Endothelial cell of umbilical vein (primary cell): ENCODE results near the gene FAM204A. TPM values are rescaled to one million over a fixed set of nuclear protein-coding genes. Genes with fewer than 3 reads are reported as not detected.

Source experiments
- BruUV-seq: library from RNA; stranded (reverse); fragments of 400-500 nt; replicated peaks from 2 replicates; lab custom pipeline; 2021; lab: Mats Ljungman, UMichigan
- CTCF ChIA-PET: fragments of 300-600, 350-600 bp; sonication (Branson Sonifier 250); formaldehyde crosslinking; loops from one replicate; lab custom pipeline; 2021; ENCODE audit warnings: antibody characterized with exemption, inconsistent platforms; lab: Charles Lee
- POLR2A ChIA-PET: fragments of 300-600, 350-600 bp; sonication (Branson Sonifier 250); formaldehyde crosslinking; loops from one replicate; lab custom pipeline; 2021; ENCODE audit warnings: antibody characterized with exemption, inconsistent platforms; lab: Charles Lee
- DNase-seq: peaks from one replicate; pipeline ENCODE4 v3.0.0-alpha.2; 2011; ENCODE audit warnings: low read depth, low spot score
- FAIRE-seq: peaks from 2 replicates; lab custom pipeline; 2011; peaks lifted over from hg19 to GRCh38; lab: Jason Lieb, UNC
- H2AFZ ChIP-seq: 2 replicates; pipeline ENCODE4 v1.6.0; 2012; ENCODE audit warnings: low read depth, low read length, control low read depth, inconsistent platforms
- H3K27ac ChIP-seq: 2 replicates; pipeline ENCODE4 v1.5.1; 2011; ENCODE audit warnings: low read depth, mild to moderate bottlenecking, control low read depth, low read length, moderate library complexity; ENCODE audit not compliant: insufficient read depth
- H3K27me3 ChIP-seq, 2 experiments: 2 replicates each; pipeline versions ENCODE4 v1.6.0 to v1.6.1; 2011; ENCODE audit warnings: low read length in 2 of 2, mixed read lengths in 1 of 2; ENCODE audit not compliant: control insufficient read depth in 2 of 2, insufficient read depth in 2 of 2
- H3K36me3 ChIP-seq, 2 experiments: 2 replicates in 1 of 2; 3 replicates in 1 of 2; pipeline ENCODE4 v1.5.1; 2011; ENCODE audit warnings: low read length in 2 of 2, mild to moderate bottlenecking in 1 of 2, moderate library complexity in 1 of 2; ENCODE audit not compliant: control insufficient read depth in 2 of 2, insufficient read depth in 2 of 2; ENCODE audit errors: extremely low read depth in 1 of 2
- H3K4me1 ChIP-seq: 3 replicates; pipeline ENCODE4 v1.5.1; 2011; ENCODE audit warnings: mild to moderate bottlenecking, low read length; ENCODE audit not compliant: control insufficient read depth, insufficient read depth; ENCODE audit errors: extremely low read depth
- H3K4me2 ChIP-seq: 2 replicates; pipeline ENCODE4 v1.6.1; 2011; ENCODE audit warnings: low read length, control low read depth, mixed read lengths; ENCODE audit not compliant: insufficient read depth
- H3K4me3 ChIP-seq, 3 experiments: fragments of 200-600 bp in 1 of 3; sonication (generic), shearing (Covaris generic) in 1 of 3; replicated peaks in 1 of 3; 2 replicates each; pipeline ENCODE4 v1.5.1; 2011 to 2016; ENCODE audit warnings: control low read depth in 3 of 3, low read length in 3 of 3, mild to moderate bottlenecking in 2 of 3, inconsistent platforms in 1 of 3, low read depth in 1 of 3, moderate library complexity in 1 of 3; ENCODE audit not compliant: insufficient read depth in 1 of 3
- H3K79me2 ChIP-seq: 2 replicates; pipeline ENCODE4 v1.6.0; 2012; ENCODE audit warnings: low read length, inconsistent platforms; ENCODE audit not compliant: control insufficient read depth, insufficient read depth
- H3K9ac ChIP-seq: replicated peaks from 2 replicates; pipeline ENCODE3; 2011; ENCODE audit warnings: low read length, control low read depth; ENCODE audit not compliant: insufficient read depth; ENCODE audit errors: extremely low read depth
- H3K9me1 ChIP-seq: replicated peaks from 3 replicates; pipeline ENCODE4 v1.6.0; 2011; ENCODE audit warnings: mild to moderate bottlenecking, low read length; ENCODE audit not compliant: control insufficient read depth, insufficient read depth; ENCODE audit errors: extremely low read depth
- H3K9me3 ChIP-seq: replicated peaks from 2 replicates; pipeline ENCODE4 v1.5.1; 2012; ENCODE audit warnings: low read length, inconsistent platforms; ENCODE audit not compliant: control insufficient read depth, insufficient read depth
- H4K20me1 ChIP-seq: replicated peaks from 2 replicates; pipeline ENCODE3; 2011; ENCODE audit warnings: mild to moderate bottlenecking, low read length; ENCODE audit not compliant: control insufficient read depth, insufficient read depth; ENCODE audit errors: extremely low read depth
- CTCF ChIP-seq, 2 donors: IDR thresholded peaks; 1 replicate in 1 of 2; 2 replicates in 1 of 2; pipeline ENCODE4 v1.5.1; 2011; ENCODE audit warnings: low read length in 2 of 2, mild to moderate bottlenecking in 2 of 2, moderate library complexity in 2 of 2, control low read depth in 1 of 2, inconsistent platforms in 1 of 2, low read depth in 1 of 2; ENCODE audit not compliant: insufficient read depth in 1 of 2; ENCODE audit errors: extremely low read depth in 1 of 2
- FOS ChIP-seq: IDR thresholded peaks from 2 replicates; pipeline ENCODE4 v1.6.1; 2011; ENCODE audit warnings: mild to moderate bottlenecking, low read length, moderate library complexity, borderline replicate concordance; ENCODE audit not compliant: insufficient read depth
- MYC ChIP-seq: IDR thresholded peaks from one replicate; pipeline ENCODE4 v1.6.1; 2011; ENCODE audit warnings: mild to moderate bottlenecking, low read depth, low read length
- POLR2A ChIP-seq: IDR thresholded peaks from 2 replicates; pipeline ENCODE4 v1.6.1; 2012; ENCODE audit warnings: low read depth, mild to moderate bottlenecking, control low read depth, low read length
- POLR2AphosphoS5 ChIP-seq: IDR thresholded peaks from 2 replicates; pipeline ENCODE4 v1.6.1; 2012; ENCODE audit warnings: low read depth, mild to moderate bottlenecking, control low read depth, low read length, moderate library complexity; ENCODE audit not compliant: insufficient read depth
- dilution Hi-C: fragments of 300-500 bp; cut with MboI; formaldehyde crosslinking; loops from one replicate; pipeline ENCODE4 v1.15.0; 2019; ENCODE audit warnings: low sequenced_read_pairs; ENCODE audit not compliant: extremely low pct_ligation_motif_present
- intact Hi-C: fragments of 100-400 bp; cut with micrococcal nuclease; formaldehyde crosslinking; loops from one replicate; pipeline ENCODE4 v1.10.0; 2022
- polyA plus RNA-seq, 4 experiments: library from polyadenylated mRNA; depleted of rRNA in 3 of 4; stranded (reverse) in 3 of 4; unstranded in 1 of 4; fragments of >200 nt; gene quantifications; 2 replicates each; pipeline versions ENCODE4 v1.2.1 to v1.2.3, GENCODE V29; 2011 to 2012; ENCODE audit warnings: missing spikeins in 1 of 4
- total RNA-seq: library from RNA; stranded (reverse); gene quantifications from 2 replicates; pipeline ENCODE4 v1.2.3, GENCODE V29; 2021

The FAM204A gene
- total and polyA plus RNA-seq, 2 donors (not counting 3 experiments of a cell fraction or from before 2014, with no cell fraction given): 11.1 to 73.7 TPM

GRCh38 chr10:118337356-118337755 is 4.8 kb downstream of the FAM204A start:
- Histone ChIP-seq H3K4me3 (no peak overlapping the region), H3K4me1 (peaks cover 13% of the 10 kb centered on the region), H3K9ac (no peak overlapping the region), H4K20me1 (no peaks in the 10 kb centered on the region), H3K79me2 (peaks cover 46% of the 10 kb centered on the region), H3K27me3 (no peaks in the 10 kb centered on the region), H3K9me1 (no peaks in the 10 kb centered on the region), H3K36me3 (peaks cover 4 to 11% of the 10 kb centered on the region in 2 experiments), H3K27ac (no peak overlapping the region), H2AFZ (no peak overlapping the region), H3K9me3 (no peaks in the 10 kb centered on the region), H3K4me2 (no peak overlapping the region)
- FAIRE-seq (no peak), DNase-seq (no peak)
- no peak for TF ChIP-seq FOS
- TF ChIP-seq CTCF (IDR thresholded peaks at IDR 0.05; ENCODE audit: extremely low read depth in 1 of 2, insufficient read depth in 1 of 2, low read depth in 1 of 2, low read length in 2 of 2): no peak
- TF ChIP-seq POLR2AphosphoS5: no peak
- intact Hi-C loops: no loop called here
- dilution Hi-C loops: no loop called here
- ChIA-PET POLR2A (no interaction called here), CTCF (no interaction called here)
- BruUV-seq: no TSS peak

GRCh38 chr10:118333871-118334270 is 8.3 kb downstream of the FAM204A start:
- no peak for TF ChIP-seq MYC
- no peak for TF ChIP-seq FOS
- no peak for TF ChIP-seq POLR2A
- no peak overlapping the region for H3K4me2 ChIP-seq
- BruUV-seq: no TSS peak
- no peak overlapping the region for H3K27ac ChIP-seq
- peaks cover 9 to 26% of the 10 kb centered on the region in 2 experiments for H3K36me3 ChIP-seq
- ChIA-PET POLR2A (interaction anchor here (0.5 kb wide), 1 partner anchor 23 kb away, joined by 4 read pairs; no protein-coding TSS in a partner anchor), CTCF (no interaction called here)
- FAIRE-seq (no peak), DNase-seq (no peak)
- H4K20me1 ChIP-seq: no peaks in the 10 kb centered on the region
- H3K79me2 ChIP-seq: peaks cover 18% of the 10 kb centered on the region
- no peaks in the 10 kb centered on the region for H3K27me3 ChIP-seq
- intact Hi-C loops (no loop called here), dilution Hi-C loops (no loop called here)
- no peaks in the 10 kb centered on the region for H3K9me3 ChIP-seq
- no peak overlapping the region for H3K4me3 ChIP-seq
- no peaks in the 10 kb centered on the region for H3K9me1 ChIP-seq
- no peak overlapping the region for H3K9ac ChIP-seq
- H2AFZ ChIP-seq: no peak overlapping the region
- no peaks in the 10 kb centered on the region for H3K4me1 ChIP-seq
